ENCODE results near the gene FLT4. TPM values are rescaled to one million over a fixed set of nuclear protein-coding genes. Genes with fewer than 3 reads are reported as not detected.

The FLT4 gene
- total RNA-seq, 1 donor from 2014 or later: 3.4 TPM

- no peak for TF ChIP-seq CTCF (conservative IDR thresholded peaks at IDR 0.05)
- no peak for DNase-seq (ENCODE audit: extremely low spot score, unreplicated experiment)
- peaks cover 24% of the 10 kb centered on the region for H3K36me3 Mint-ChIP-seq
- no peaks in the 10 kb centered on the region for H3K4me1 Mint-ChIP-seq (ENCODE audit: unreplicated experiment)
- peaks cover 8% of the 10 kb centered on the region for H3K9me3 Mint-ChIP-seq
- H3K27me3 Mint-ChIP-seq: peaks cover 11% of the 10 kb centered on the region
- H3K4me3 Mint-ChIP-seq: no peak overlapping the region
- no peak overlapping the region for H3K27ac Mint-ChIP-seq
These were observed 68.7 kb downstream of the FLT4 start for GRCh38 chr5:180580681-180581080.

- H3K4me1 Mint-ChIP-seq (ENCODE audit: unreplicated experiment): no peaks in the 10 kb centered on the region
- no peak overlapping the region for H3K4me3 Mint-ChIP-seq
- H3K36me3 Mint-ChIP-seq: peaks cover 46% of the 10 kb centered on the region
- no peak for TF ChIP-seq CTCF (conservative IDR thresholded peaks at IDR 0.05)
- no peak for DNase-seq (ENCODE audit: extremely low spot score, unreplicated experiment)
- H3K9me3 Mint-ChIP-seq: no peaks in the 10 kb centered on the region
- H3K27ac Mint-ChIP-seq: no peak overlapping the region
- H3K27me3 Mint-ChIP-seq: no peaks in the 10 kb centered on the region
These were observed 73.8 kb downstream of the FLT4 start for GRCh38 chr5:180575571-180575970.

- H3K36me3 Mint-ChIP-seq: peaks cover 38% of the 10 kb centered on the region
- TF ChIP-seq CTCF (conservative IDR thresholded peaks at IDR 0.05): no peak
- no peak for DNase-seq (ENCODE audit: extremely low spot score, unreplicated experiment)
- no peak overlapping the region for H3K27ac Mint-ChIP-seq
- H3K4me1 Mint-ChIP-seq (ENCODE audit: unreplicated experiment): no peaks in the 10 kb centered on the region
- H3K9me3 Mint-ChIP-seq: no peaks in the 10 kb centered on the region
- no peaks in the 10 kb centered on the region for H3K27me3 Mint-ChIP-seq
- no peak overlapping the region for H3K4me3 Mint-ChIP-seq
These were observed 80.5 kb downstream of the FLT4 start for GRCh38 chr5:180568914-180569313.

GRCh38 chr5:180563994-180564393 is 85.4 kb downstream of the FLT4 start:
- no peak for TF ChIP-seq CTCF (conservative IDR thresholded peaks at IDR 0.05)
- H3K27me3 Mint-ChIP-seq: no peaks in the 10 kb centered on the region
- H3K4me1 Mint-ChIP-seq (ENCODE audit: unreplicated experiment): no peaks in the 10 kb centered on the region
- no peak overlapping the region for H3K27ac Mint-ChIP-seq
- no peak for DNase-seq (ENCODE audit: extremely low spot score, unreplicated experiment)
- H3K4me3 Mint-ChIP-seq: no peak overlapping the region
- H3K9me3 Mint-ChIP-seq: no peaks in the 10 kb centered on the region
- H3K36me3 Mint-ChIP-seq: peaks cover 52% of the 10 kb centered on the region

GRCh38 chr5:180558232-180558631 is 91.2 kb downstream of the FLT4 start:
- peaks cover 11% of the 10 kb centered on the region for H3K4me1 Mint-ChIP-seq (ENCODE audit: unreplicated experiment)
- no peaks in the 10 kb centered on the region for H3K9me3 Mint-ChIP-seq
- H3K27me3 Mint-ChIP-seq: no peaks in the 10 kb centered on the region
- DNase-seq (ENCODE audit: extremely low spot score, unreplicated experiment): no peak
- H3K4me3 Mint-ChIP-seq: no peak overlapping the region
- H3K36me3 Mint-ChIP-seq: peaks cover 45% of the 10 kb centered on the region
- no peak for TF ChIP-seq CTCF (conservative IDR thresholded peaks at IDR 0.05)
- H3K27ac Mint-ChIP-seq: no peak overlapping the region

- no peak for DNase-seq (ENCODE audit: extremely low spot score, unreplicated experiment)
- Mint-ChIP-seq H3K36me3 (peaks cover 45% of the 10 kb centered on the region), H3K27ac (no peak overlapping the region), H3K4me1 (ENCODE audit: unreplicated experiment) (peaks cover 11% of the 10 kb centered on the region), H3K4me3 (no peak overlapping the region), H3K9me3 (no peaks in the 10 kb centered on the region), H3K27me3 (no peaks in the 10 kb centered on the region)
- no peak for TF ChIP-seq CTCF (conservative IDR thresholded peaks at IDR 0.05)
These were observed 92.1 kb downstream of the FLT4 start for GRCh38 chr5:180557217-180557809.
